ENCODE data around the gene AVL9. TPM values are rescaled to one million over a fixed set of nuclear protein-coding genes. Genes with fewer than 3 reads are reported as not detected.

AVL9 gene
- total and polyA plus RNA-seq, 9 of the 15 experiments (the other 6 are each of a cell fraction or from before 2014, with no cell fraction given), result 6.4 to 66.2 (median 30.1) TPM

DNA sequence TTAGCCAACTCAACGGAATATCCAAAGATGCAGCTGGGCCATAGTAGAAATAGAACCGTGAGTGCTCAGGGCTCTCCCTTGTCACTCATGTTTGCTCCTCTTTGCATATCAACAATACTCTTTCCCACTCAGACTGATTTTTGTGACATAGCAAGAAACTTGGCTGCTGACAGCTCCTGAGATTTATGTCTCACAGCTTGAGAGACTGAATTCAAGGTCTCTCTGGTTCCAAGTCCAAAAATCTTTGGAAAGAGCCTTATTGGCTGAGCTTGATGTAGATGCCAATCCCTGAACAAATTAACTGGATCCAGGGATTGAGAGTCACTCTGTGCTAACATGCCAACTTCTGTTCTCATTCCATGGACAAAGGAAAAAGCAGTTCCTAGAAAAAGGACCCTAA is 35.5 kb upstream of the AVL9 start:
- Histone ChIP-seq H3K4me3 (no peak overlapping the region), H3K27me3 (ENCODE audit: control insufficient read depth in 2 of 2, insufficient read depth in 2 of 2, low read length in 2 of 2) (no peaks in the 10 kb centered on the region; a peak in 1 of 5 replicates), H4K20me1 (replicated peaks; ENCODE audit: control insufficient read depth, insufficient read depth, low read length) (no peaks in the 10 kb centered on the region), H3K9me3 (replicated peaks; ENCODE audit: control insufficient read depth, insufficient read depth, low read depth, low read length) (no peaks in the 10 kb centered on the region), H3K27ac (ENCODE audit: extremely low read depth, low read depth, low read length) (no peak overlapping the region), H3K4me1 (replicated peaks in 1 of 2; ENCODE audit: control insufficient read depth in 2 of 2, insufficient read depth in 2 of 2, low read length in 2 of 2) (no peaks in the 10 kb centered on the region), H3K9me1 (ENCODE audit: control insufficient read depth, insufficient read depth, low read length) (no peaks in the 10 kb centered on the region), H3K79me2 (ENCODE audit: control insufficient read depth, insufficient read depth, low read length) (no peaks in the 10 kb centered on the region), H3K36me3 (ENCODE audit: control insufficient read depth, insufficient read depth, low read length) (no peaks in the 10 kb centered on the region), H3K9ac (ENCODE audit: insufficient read depth in 1 of 2, low read depth in 2 of 2, low read length in 2 of 2) (no peak overlapping the region), H2AFZ (ENCODE audit: low read depth, low read length) (no peak overlapping the region), H3K4me2 (ENCODE audit: insufficient read depth, low read length) (no peak overlapping the region)
- TF ChIP-seq MEIS2 (IDR thresholded peaks at IDR 0.05; ENCODE audit: partially characterized antibody) (peak; percentile 83), TAF1 (IDR thresholded peaks at IDR 0.05; ENCODE audit: control insufficient read depth, extremely low read depth, insufficient read depth, low read length, severe bottlenecking) (no peak), RBM25 (IDR thresholded peaks at IDR 0.05; ENCODE audit: low read depth, low read length, severe bottlenecking) (no peak), CREM (IDR thresholded peaks at IDR 0.05; ENCODE audit: low read depth) (no peak)
- TF ChIP-seq, protein P1, sequence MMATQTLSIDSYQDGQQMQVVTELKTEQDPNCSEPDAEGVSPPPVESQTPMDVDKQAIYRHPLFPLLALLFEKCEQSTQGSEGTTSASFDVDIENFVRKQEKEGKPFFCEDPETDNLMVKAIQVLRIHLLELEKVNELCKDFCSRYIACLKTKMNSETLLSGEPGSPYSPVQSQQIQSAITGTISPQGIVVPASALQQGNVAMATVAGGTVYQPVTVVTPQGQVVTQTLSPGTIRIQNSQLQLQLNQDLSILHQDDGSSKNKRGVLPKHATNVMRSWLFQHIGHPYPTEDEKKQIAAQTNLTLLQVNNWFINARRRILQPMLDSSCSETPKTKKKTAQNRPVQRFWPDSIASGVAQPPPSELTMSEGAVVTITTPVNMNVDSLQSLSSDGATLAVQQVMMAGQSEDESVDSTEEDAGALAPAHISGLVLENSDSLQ (IDR thresholded peaks at IDR 0.05), result peak; percentile 66
- TF ChIP-seq, protein P2, sequence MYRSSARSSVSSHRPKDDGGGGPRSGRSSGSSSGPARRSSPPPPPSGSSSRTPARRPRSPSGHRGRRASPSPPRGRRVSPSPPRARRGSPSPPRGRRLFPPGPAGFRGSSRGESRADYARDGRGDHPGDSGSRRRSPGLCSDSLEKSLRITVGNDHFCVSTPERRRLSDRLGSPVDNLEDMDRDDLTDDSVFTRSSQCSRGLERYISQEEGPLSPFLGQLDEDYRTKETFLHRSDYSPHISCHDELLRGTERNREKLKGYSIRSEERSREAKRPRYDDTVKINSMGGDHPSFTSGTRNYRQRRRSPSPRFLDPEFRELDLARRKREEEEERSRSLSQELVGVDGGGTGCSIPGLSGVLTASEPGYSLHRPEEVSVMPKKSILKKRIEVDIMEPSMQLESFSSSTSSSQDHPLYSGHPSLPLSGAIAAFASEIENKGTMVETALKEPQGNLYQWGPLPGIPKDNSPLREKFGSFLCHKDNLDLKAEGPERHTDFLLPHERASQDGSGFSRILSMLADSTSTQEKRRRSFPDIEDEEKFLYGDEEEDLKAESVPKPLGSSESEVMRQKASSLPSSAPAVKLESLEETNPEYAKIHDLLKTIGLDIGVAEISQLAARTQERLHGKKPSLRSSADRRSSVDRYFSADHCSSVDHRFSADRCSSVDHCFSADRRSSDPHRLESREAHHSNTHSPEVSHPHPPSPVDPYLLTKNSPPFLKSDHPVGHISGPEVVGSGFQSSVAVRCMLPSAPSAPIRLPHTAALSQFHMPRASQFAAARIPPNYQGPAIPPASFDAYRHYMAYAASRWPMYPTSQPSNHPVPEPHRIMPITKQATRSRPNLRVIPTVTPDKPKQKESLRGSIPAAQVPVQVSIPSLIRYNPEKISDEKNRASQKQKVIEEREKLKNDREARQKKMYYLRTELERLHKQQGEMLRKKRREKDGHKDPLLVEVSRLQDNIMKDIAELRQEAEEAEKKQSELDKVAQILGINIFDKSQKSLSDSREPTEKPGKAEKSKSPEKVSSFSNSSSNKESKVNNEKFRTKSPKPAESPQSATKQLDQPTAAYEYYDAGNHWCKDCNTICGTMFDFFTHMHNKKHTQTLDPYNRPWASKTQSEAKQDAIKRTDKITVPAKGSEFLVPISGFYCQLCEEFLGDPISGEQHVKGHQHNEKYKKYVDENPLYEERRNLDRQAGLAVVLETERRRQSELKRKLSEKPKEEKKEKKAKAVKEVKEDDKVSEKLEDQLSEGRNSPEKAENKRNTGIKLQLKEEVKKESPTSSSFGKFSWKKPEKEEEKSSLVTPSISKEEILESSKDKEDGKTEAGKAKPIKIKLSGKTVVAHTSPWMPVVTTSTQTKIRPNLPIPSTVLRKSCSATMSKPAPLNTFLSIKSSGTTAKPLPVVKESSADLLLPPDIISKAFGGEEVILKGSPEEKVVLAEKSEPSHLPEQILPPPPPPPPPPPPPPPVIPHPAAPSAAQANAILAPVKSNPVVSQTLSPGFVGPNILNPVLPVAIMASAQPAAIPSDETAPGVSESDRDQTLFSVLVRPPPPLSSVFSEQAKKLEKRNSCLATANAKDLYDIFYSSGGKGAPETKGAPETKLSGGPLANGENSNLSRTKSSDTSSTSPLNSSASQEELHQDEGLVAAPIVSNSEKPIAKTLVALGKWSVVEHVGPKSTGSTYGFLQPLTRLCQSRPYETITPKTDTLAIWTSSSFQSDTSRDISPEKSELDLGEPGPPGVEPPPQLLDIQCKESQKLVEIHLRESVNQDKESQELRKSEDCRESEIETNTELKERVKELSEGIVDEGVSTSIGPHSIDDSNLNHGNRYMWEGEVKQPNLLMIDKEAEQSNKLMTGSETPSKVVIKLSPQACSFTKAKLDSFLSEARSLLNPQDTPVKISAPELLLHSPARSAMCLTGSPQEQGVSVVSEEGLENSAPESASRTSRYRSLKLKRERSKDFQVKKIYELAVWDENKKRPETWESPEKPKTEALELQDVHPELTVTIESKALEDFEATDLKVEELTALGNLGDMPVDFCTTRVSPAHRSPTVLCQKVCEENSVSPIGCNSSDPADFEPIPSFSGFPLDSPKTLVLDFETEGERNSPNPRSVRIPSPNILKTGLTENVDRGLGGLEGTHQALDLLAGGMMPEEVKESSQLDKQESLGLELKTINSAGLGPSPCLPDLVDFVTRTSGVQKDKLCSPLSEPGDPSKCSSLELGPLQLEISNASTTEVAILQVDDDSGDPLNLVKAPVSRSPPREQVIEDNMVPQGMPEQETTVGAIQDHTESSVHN (IDR thresholded peaks at IDR 0.05; ENCODE audit: borderline replicate concordance in 1 of 2, low read depth in 1 of 2), result no peak
- TF ChIP-seq, protein P3, sequence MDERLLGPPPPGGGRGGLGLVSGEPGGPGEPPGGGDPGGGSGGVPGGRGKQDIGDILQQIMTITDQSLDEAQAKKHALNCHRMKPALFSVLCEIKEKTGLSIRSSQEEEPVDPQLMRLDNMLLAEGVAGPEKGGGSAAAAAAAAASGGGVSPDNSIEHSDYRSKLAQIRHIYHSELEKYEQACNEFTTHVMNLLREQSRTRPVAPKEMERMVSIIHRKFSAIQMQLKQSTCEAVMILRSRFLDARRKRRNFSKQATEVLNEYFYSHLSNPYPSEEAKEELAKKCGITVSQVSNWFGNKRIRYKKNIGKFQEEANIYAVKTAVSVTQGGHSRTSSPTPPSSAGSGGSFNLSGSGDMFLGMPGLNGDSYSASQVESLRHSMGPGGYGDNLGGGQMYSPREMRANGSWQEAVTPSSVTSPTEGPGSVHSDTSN (CRISPR knock-in tag; IDR thresholded peaks at IDR 0.05; ENCODE audit: low read depth), result no peak
- TF ChIP-seq, protein P3 (tag; conservative IDR thresholded peaks at IDR 0.05; ENCODE audit: low read depth), result peak; percentile 87
- FAIRE-seq, result no peak
- no peak for DNase-seq (ENCODE audit: extremely low read depth in 1 of 4, low spot score in 3 of 4)
- intact Hi-C loops (cut with micrococcal nuclease) (no loop called here), in situ Hi-C loops (cut with MboI) (no loop called here)
- no TSS peak for BruUV-seq (replicated peaks)
- ChIA-PET CTCF (ENCODE audit: low intra/inter-chr PET ratio) (no interaction called here), POLR2A (interaction anchor here (0.7 to 1.0 kb wide), 2 partner anchors 28 to 55 kb away, joined by 3 to 4 read pairs; no protein-coding TSS in a partner anchor)
- 0% methylated on average over 2 of the region's 2 CpGs for WGBS (ENCODE audit: insufficient coverage, low coverage, missing lambda C conversion rate)
- ATAC-seq, result no peak

Measured in K562 (cell line).